Activated effector memory CD4-positive, alpha-beta T cell treated with anti-CD3 and anti-CD28 coated beads, Interleukin-2, amount 50 U/mL, for 16 hours (primary cell): ENCODE data around the gene PPFIA4.

Experiments used
- DNase-seq: peaks from one replicate; pipeline ENCODE4 v3.0.0-alpha.2; 2020

PPFIA4 gene

DNA sequence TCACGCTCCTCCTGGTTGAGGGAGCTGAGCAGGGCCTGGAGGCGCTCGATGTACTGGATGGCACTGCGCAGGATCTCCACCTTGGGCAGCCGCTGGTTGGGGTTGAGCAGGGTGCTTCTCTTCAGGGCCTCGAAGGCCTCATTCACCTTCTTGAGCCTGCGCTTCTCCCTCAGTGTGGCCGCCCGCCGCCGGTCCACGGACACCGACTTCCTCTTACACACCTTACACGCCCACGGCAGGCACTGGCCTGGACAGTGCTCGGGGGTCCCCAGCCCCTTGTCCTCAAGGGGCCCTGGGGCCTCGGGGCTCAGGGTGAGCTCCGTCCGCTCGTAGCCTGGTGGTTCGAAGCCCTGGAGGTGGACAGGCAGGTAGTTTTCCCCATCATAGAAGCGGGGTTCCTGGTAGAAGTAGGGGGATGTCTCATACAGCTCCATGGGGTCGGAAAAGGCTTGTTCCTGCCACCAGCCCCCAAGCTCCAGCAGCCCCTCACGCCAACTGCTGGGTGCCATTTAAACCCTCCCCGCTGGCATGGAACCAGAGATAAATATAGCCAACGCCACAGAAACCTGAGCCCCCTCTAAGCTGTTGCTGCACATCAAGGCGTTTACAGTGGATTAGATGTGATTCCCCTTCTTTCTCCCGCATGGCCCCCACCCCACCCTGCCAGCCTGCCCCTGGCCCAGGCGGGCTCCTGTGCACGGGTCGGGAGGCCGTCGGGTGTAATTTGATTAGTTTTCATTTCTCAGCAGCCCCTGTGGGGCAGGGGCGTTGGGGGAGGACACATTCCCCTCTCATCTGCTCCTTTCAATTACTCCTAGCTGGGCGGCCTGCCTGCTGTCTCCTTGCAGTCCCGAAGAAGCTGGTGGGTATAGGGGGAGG lies 59.5 kb downstream of the PPFIA4 start, which contains the start of gene MYOG:
Gene MYOG (minus strand): TSS at position 485 of the 879 bp plus-strand sequence. CDS start 51 bp downstream, at position 434.
- DNase-seq, result no peak

DNA sequence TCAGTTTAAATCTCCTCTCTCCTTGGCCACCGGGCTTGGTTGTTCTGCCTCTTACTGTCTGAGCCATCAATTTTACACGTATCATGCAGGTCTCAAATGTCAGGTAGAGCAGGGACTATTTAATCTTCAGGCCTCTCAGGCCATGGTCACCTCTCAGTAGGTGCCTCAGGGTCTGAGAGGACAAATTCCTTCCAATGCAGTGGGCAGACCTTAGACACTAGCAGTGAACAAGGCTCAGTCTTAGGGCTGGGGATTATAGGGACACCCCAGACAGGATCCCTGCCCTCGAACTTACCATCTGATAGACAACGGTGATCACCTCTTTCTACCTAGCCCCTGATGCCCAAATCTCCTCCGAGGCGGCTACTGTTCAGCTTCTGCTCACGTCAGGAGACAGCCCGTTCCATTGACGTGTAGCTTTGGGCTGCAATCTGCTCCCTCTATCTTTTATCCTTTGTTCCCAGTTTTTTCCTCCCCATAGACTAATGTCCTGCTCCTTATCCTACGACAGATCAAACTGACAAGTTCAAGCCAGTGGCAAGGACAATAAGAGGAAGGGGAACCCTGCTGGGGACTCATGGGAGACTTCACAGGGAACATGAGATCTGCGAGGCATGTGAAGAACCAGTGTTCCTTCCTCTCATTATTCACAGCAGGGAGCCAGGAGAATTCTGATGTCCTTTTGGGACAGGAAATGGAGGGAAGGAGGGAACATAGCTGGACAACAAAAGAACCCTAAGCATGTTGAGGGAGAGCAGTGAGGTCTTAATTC lies 60.9 kb downstream of the PPFIA4 start:
- no peak for DNase-seq

DNA sequence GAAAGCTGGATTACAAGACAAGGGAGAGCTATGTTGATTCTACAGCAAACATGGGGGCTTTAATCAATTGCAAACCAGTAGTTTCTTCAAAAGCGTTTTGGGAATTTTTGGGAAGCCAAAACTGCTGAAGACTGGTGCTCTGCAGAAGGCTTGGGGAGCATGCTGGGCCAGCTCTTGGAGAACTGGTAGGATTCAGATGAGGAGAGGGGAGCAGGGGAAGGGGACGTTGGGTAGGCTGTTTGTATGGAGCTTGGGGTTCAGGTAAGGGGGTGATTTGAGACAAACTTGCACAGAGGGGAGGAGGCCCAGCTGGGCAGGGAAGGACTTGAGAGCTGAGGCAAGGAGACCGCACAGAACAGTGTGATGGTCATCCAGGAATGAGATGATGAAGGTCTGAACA lies 62.1 kb downstream of the PPFIA4 start:
- DNase-seq, result no peak

DNA sequence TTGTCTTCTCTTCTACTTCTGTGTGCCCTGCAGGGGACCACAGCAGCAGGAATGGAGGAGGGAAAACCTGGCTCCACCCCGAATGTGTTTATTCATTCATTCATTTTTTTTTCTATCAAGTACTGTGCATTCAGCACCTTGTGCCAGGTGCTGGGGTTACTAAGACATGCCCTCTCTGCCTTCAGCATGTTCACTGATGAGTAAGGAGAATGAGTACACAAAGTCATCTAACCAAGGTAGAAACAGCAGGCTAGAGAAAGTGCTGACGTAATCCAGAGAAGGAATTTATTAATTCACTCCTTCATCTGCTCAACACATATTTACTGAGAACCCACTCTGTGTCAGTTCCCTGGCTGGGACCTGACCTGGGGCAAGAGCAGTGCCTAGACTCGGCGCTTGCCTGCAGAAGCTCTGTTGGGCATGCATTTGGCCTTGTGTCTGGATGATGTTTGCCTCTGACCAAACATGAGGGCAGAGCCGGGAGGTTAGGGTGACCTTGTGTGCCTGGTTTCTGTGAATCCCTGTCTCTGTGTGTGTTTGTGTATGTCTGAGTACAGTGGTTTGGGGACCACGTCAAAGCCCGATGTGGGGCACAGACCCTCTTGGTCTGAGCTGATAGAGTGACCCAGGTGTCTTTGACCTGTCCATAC lies 62.8 kb downstream of the PPFIA4 start:
- DNase-seq, result no peak

DNA sequence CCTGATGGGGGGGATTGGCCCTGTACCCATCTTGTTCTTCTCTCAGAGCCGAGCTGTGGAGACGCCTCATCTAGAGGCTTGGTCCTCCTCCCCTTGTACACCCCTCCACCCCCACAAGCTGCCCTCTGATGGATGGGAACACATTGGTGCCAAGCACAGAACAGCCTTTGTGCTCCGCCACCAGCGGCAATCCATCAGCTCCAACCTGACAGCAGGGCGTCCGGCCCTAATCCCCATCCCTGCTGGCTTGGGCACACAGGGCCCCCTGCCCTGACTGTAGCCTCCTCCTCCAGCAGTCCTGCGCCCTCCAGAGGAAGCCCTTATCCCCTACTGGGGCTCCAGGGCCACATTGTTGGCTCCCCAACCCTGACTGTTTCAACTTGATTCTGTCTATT lies 63.4 kb downstream of the PPFIA4 start:
- DNase-seq, result no peak

- DNase-seq, result no peak
Measured at GRCh38 chr1:203090421-203091198, 64.3 kb downstream of the PPFIA4 start.

GRCh38 chr1:203091199-203091477 lies 64.8 kb downstream of the PPFIA4 start:
- DNase-seq, result no peak

DNA sequence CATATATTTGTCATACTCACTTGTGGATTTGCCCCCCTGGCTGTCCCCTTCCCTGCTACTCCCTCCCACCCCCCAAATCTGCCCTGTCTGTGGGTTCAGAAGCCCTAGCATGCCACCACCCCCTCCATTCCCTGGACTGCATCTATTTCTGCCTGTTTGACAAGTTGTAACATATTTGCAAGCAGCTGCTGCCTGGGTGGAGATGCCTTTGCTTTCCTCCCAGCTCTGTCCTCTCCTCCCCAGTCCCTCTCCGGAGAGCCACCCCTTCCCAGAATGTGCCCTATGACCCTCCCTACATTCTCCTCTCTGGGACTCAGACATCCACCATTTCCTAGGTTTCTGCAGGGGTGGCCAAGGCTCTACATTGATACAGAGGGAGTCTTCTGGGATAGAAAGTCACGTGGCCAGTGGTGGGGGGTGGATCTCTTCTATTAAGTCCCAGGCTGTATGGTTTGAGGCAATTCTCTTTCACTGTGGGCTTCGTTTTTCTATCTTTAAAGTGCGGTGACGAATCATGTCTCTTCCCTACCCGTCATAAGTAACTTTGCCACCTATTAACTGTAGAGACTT lies 65.6 kb downstream of the PPFIA4 start:
- DNase-seq, result no peak

DNA sequence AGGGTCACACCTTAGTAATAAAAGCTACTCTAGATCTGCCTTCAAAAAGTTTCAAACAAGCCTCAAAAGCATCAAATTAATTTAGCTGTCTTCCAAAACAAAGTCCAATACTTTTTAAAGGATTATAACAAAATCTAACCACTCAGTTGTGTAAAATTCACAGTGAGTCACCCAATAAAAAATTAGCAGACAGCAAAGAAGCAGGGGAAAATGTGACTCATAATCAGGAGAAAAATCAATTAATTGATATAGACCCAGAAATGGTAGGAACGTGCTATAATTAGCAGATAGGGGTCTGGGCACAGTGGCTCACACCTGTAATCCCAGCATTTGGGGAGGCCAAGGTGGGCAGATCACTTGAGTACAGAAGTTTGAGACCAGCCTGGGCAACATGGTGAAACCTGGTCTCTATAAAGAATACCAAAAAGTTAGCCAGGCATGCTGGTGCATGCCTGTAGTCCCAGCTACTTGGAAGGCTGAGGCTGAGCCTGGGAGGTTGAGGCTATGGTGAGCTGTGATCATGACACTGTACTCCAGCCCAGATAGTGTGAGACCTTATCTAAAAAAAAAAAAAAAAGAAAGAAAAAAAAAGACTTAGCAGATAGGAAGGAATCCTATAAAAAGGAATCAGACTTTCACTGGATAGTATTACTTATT lies 67.6 kb downstream of the PPFIA4 start:
- DNase-seq, result no peak

DNA sequence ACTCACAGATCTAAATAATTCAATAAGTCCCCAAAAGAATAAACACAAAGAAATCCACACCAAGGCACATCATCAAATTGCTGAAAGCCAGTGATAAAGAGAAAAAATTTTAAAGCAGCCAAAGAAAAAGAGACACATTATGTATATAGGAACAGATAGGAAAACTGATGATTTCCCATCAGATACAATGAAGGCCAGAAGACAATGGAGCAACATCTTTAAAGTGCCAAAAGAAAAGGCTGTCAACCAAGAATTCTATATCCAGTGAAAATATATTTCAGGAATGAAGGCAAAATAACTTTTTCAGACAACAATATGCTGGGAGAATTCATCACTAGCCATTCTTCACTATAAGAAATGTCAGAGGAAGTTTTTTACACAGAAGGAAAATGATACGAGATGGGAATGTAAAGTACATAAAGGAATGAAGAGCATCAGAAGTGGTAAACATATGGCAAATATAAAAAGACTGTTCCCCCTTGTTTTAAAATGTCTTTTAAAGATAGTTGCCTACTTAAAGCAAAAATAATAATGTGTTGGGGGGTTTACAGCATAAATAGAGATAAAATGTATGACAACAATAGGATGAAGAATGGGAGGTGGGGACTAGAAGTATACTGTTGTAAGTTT lies 68.9 kb downstream of the PPFIA4 start:
- DNase-seq, result no peak

GRCh38 chr1:203096566-203096965 lies 70.3 kb downstream of the PPFIA4 start:
- DNase-seq, result no peak

GRCh38 chr1:203097001-203097400 lies 70.7 kb downstream of the PPFIA4 start:
- no peak for DNase-seq

DNA sequence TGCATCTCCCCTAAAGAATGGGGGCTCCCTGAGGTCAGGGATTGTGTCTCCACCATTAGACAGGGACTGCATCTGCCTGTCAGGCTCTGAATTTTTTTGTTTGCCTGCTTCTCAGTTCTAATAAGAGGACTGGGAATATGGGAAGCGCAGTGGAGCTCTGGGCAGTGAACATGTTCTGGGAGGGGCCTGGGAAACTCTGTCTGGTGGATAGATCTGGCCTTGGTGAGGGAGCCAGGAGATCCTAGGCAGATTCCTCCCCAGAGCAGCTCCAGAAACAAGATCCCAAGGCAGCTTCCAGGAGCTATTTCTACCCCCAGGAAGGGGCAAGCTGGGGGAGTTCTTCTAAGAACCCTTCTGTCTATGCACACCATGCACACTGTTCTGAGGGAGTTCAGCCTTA lies 72.2 kb downstream of the PPFIA4 start:
- DNase-seq, result no peak

GRCh38 chr1:203098914-203099520 lies 72.7 kb downstream of the PPFIA4 start:
- DNase-seq, result no peak

DNA sequence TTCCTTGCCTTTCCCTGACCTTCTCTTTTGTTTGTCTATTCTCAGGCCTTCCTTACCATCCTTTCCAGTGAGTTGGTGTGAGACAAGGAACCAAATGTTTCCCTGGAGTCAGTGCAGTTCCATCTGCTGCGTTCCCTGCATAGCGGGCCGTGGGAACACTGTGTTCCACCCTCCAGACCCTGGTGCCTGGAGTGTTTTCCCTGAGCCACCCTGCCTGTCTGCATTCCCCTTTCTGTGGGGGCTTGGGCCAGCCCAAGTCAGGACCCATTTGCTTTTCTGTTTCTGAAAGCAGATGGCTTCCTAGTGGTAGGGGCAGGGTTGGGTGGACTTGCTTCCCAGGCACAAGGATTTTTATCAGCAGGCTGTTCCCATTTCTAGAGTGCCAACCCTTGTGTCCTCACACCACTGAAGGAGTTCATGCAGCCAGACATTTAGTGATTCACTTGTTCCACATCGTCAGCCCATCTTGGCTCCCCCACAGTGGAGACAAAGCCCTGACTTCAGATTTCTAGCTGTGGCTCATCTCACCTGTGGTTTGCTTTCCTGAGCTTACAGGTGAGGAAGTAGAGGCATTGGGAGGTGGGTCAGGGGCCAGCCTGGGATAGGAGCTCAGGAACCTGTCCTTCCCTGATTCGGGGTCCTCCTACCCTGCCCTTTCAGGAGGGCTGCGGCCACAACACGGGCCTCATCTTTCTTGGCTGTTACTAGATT lies 73.7 kb downstream of the PPFIA4 start:
- no peak for DNase-seq

GRCh38 chr1:203100516-203100869 lies 74.2 kb downstream of the PPFIA4 start:
- DNase-seq, result no peak

GRCh38 chr1:203101813-203102634 lies 75.7 kb downstream of the PPFIA4 start:
- no peak for DNase-seq

- DNase-seq, result no peak
Measured at GRCh38 chr1:203103216-203103615, 76.9 kb downstream of the PPFIA4 start.

DNA sequence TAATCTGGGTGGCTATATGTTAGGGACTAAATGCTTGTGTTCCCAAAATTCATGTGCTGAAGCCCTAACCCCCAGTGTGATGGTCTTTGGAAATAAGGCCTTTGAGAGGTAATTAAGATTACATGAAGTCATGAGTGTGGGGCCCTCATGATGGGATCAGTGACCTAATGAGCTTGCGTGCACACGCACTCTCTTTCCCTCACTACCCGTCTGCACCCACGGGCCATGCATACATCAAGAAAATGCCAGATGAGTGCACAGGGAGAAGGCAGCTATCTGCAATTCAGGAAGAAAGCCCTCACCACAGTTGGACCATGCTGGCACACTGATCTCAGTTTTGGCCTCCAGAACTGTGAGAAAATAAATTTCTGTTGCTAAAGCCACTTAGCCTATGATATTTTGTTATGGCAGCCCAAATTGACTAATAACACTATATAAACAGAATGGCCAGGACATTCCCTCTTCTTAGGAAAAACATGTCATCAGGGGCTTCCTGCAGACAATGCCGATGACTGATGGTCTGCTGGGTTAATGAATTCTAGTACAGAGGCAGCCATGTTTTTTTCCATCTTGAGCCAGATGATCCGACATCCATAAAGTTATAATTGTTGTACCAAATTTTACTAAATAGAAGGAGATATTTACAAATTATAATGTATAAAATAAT lies 77.7 kb downstream of the PPFIA4 start:
- no peak for DNase-seq
